ENCODE measurements around the gene PNPO. TPM values are rescaled to one million over a fixed set of nuclear protein-coding genes. Genes with fewer than 3 reads are reported as not detected.
"Not testable (repeated sequence)": the region's sequence is repeated elsewhere in the genome, so short reads cannot be mapped to it uniquely, and the experiment has no call there.

PNPO gene
- total and polyA plus RNA-seq, 2 experiments from 2014 or later = 12.2 to 17.0 TPM

GRCh38 chr17:47987240-47987835 lies 46.0 kb downstream of the PNPO start:
- H2AFZ ChIP-seq = no peak overlapping the region
- no peak overlapping the region for H3K4me3 ChIP-seq
- H3K9me3 ChIP-seq (ENCODE audit: low read depth) = no peaks in the 10 kb centered on the region
- TF ChIP-seq EZH2phosphoT487 (IDR thresholded peaks at IDR 0.05; ENCODE audit: low read depth, severe bottlenecking, unreplicated experiment) = no peak
- no peak for TF ChIP-seq CTCF (IDR thresholded peaks at IDR 0.05; ENCODE audit: poor library complexity)
- TF ChIP-seq EZH2 (IDR thresholded peaks at IDR 0.05; ENCODE audit: borderline replicate concordance) = no peak
- H3K79me2 ChIP-seq = no peaks in the 10 kb centered on the region
- H3K36me3 ChIP-seq (replicated peaks; ENCODE audit: insufficient read depth, low read depth) = no peaks in the 10 kb centered on the region
- DNase-seq (ENCODE audit: low spot score) = peak; percentile 45
- H3K27ac ChIP-seq = no peak overlapping the region
- peaks cover 9% of the 10 kb centered on the region for H3K4me1 ChIP-seq (ENCODE audit: insufficient read depth)
- H3K27me3 ChIP-seq = no peaks in the 10 kb centered on the region
- WGBS (ENCODE audit: low lambda C conversion rate, missing lambda C conversion rate) = 35% methylated on average over 17 of the region's 17 CpGs
- H4K20me1 ChIP-seq (ENCODE audit: insufficient read depth, poor library complexity, severe bottlenecking) = no peaks in the 10 kb centered on the region
- H3K4me2 ChIP-seq = peak overlapping the region; percentile 37
- no peaks in the 10 kb centered on the region for H3K9me2 ChIP-seq (replicated peaks; ENCODE audit: insufficient read depth)

- H3K9me2 ChIP-seq (replicated peaks; ENCODE audit: insufficient read depth); H3K4me1 ChIP-seq (ENCODE audit: insufficient read depth); DNase-seq (ENCODE audit: low spot score); H3K4me2 ChIP-seq; H3K4me3 ChIP-seq; H3K9me3 ChIP-seq (ENCODE audit: low read depth); H3K36me3 ChIP-seq (replicated peaks; ENCODE audit: insufficient read depth, low read depth); H2AFZ ChIP-seq; H4K20me1 ChIP-seq (ENCODE audit: insufficient read depth, poor library complexity, severe bottlenecking); H3K27ac ChIP-seq; H3K79me2 ChIP-seq; H3K27me3 ChIP-seq: not testable (repeated sequence)
- 100% methylated on average over 1 of the region's 1 CpG for WGBS (ENCODE audit: low lambda C conversion rate, missing lambda C conversion rate)
These were observed 47.1 kb downstream of the PNPO start for GRCh38 chr17:47988445-47988844.

GRCh38 chr17:47989159-47989558 lies 47.8 kb downstream of the PNPO start:
- TF ChIP-seq EZH2 (IDR thresholded peaks at IDR 0.05; ENCODE audit: borderline replicate concordance) (no peak), CTCF (IDR thresholded peaks at IDR 0.05; ENCODE audit: poor library complexity) (no peak), EZH2phosphoT487 (IDR thresholded peaks at IDR 0.05; ENCODE audit: low read depth, severe bottlenecking, unreplicated experiment) (no peak)
- no peaks in the 10 kb centered on the region for H3K36me3 ChIP-seq (replicated peaks; ENCODE audit: insufficient read depth, low read depth)
- no peaks in the 10 kb centered on the region for H3K9me2 ChIP-seq (replicated peaks; ENCODE audit: insufficient read depth)
- 69% methylated on average over 10 of the region's 10 CpGs for WGBS (ENCODE audit: low lambda C conversion rate, missing lambda C conversion rate)
- no peak overlapping the region for H3K4me2 ChIP-seq
- H4K20me1 ChIP-seq (ENCODE audit: insufficient read depth, poor library complexity, severe bottlenecking) = no peaks in the 10 kb centered on the region
- no peaks in the 10 kb centered on the region for H3K27me3 ChIP-seq
- no peaks in the 10 kb centered on the region for H3K79me2 ChIP-seq
- no peak overlapping the region for H2AFZ ChIP-seq
- H3K27ac ChIP-seq = no peak overlapping the region
- no peak overlapping the region for H3K4me3 ChIP-seq
- no peak for DNase-seq (ENCODE audit: low spot score)
- no peaks in the 10 kb centered on the region for H3K9me3 ChIP-seq (ENCODE audit: low read depth)
- H3K4me1 ChIP-seq (ENCODE audit: insufficient read depth) = peaks cover 9% of the 10 kb centered on the region

- no peaks in the 10 kb centered on the region for H3K79me2 ChIP-seq
- no peaks in the 10 kb centered on the region for H3K36me3 ChIP-seq (replicated peaks; ENCODE audit: insufficient read depth, low read depth)
- no peaks in the 10 kb centered on the region for H4K20me1 ChIP-seq (ENCODE audit: insufficient read depth, poor library complexity, severe bottlenecking)
- H3K9me3 ChIP-seq (ENCODE audit: low read depth) = no peaks in the 10 kb centered on the region
- H3K4me1 ChIP-seq (ENCODE audit: insufficient read depth) = peaks cover 9% of the 10 kb centered on the region
- H3K4me2 ChIP-seq = no peak overlapping the region
- no peak overlapping the region for H2AFZ ChIP-seq
- no peak overlapping the region for H3K27ac ChIP-seq
- 93% methylated on average over 1 of the region's 1 CpG for WGBS (ENCODE audit: low lambda C conversion rate, missing lambda C conversion rate)
- H3K9me2 ChIP-seq (replicated peaks; ENCODE audit: insufficient read depth) = no peaks in the 10 kb centered on the region
- no peak overlapping the region for H3K4me3 ChIP-seq
- DNase-seq (ENCODE audit: low spot score) = no peak
- no peak for TF ChIP-seq EZH2phosphoT487 (IDR thresholded peaks at IDR 0.05; ENCODE audit: low read depth, severe bottlenecking, unreplicated experiment)
- H3K27me3 ChIP-seq = no peaks in the 10 kb centered on the region
These were observed 48.3 kb downstream of the PNPO start for GRCh38 chr17:47989700-47990099.

All from hepatocyte (in vitro differentiated cells).